ENCODE measurements around the gene SMIM23. TPM values are rescaled to one million over a fixed set of nuclear protein-coding genes. Genes with fewer than 3 reads are reported as not detected.

The SMIM23 gene
- not detected for total RNA-seq (2013)
- polyA plus RNA-seq (not detected), polyA minus RNA-seq (not detected in 2 replicates), total RNA-seq (0 to 0.90 (median 0) reads per million in 11 experiments)

- Mint-ChIP-seq H3K4me3 (no peak within 1 kb of the TSS), H3K27ac (no peak within 1 kb of the TSS), H3K4me1 (no peaks in the 10 kb centered on the region), H3K36me3 (peaks cover 0 to 2% of the 10 kb centered on the region in 2 donors), H3K9me3 (peaks cover 0 to 8% (median 3%) of the 10 kb centered on the region in 7 donors), H3K27me3 (ENCODE audit: low read depth in 3 of 3) (peaks cover 0 to 5% (median 4%) of the 10 kb centered on the region in 3 donors)
- Histone ChIP-seq H3K4me3 (replicated peaks in 1 of 3; ENCODE audit: low read depth in 2 of 3, low read length in 3 of 3) (no peak within 1 kb of the TSS), H2AFZ (ENCODE audit: insufficient read depth, low read depth, low read length, poor library complexity, severe bottlenecking) (no peak within 1 kb of the TSS), H3K79me2 (ENCODE audit: insufficient read depth, low read length) (no peaks in the 10 kb centered on the region), H3K9me3 (replicated peaks in 1 of 2; ENCODE audit: control insufficient read depth in 1 of 2, insufficient read depth in 1 of 2, low read length in 2 of 2) (no peaks in the 10 kb centered on the region), H3K27me3 (ENCODE audit: control insufficient read depth in 2 of 2, insufficient read depth in 2 of 2, low read length in 2 of 2) (no peaks in the 10 kb centered on the region), H3K27ac (ENCODE audit: low read depth in 1 of 2, low read length in 2 of 2) (no peak within 1 kb of the TSS), H3K4me2 (replicated peaks; ENCODE audit: extremely low read depth, low read length, poor library complexity, severe bottlenecking) (no peak within 1 kb of the TSS), H4K20me1 (ENCODE audit: insufficient read depth, low read length) (no peaks in the 10 kb centered on the region), H3K36me3 (replicated peaks in 1 of 2; ENCODE audit: control insufficient read depth in 1 of 2, insufficient read depth in 2 of 2, low read length in 2 of 2) (no peaks in the 10 kb centered on the region), H3K4me1 (ENCODE audit: control insufficient read depth in 1 of 2, insufficient read depth in 2 of 2, low read length in 2 of 2) (no peaks in the 10 kb centered on the region), H3K9ac (ENCODE audit: insufficient read depth, low read length, poor library complexity, severe bottlenecking) (no peak within 1 kb of the TSS)
- DNase-seq: no peak
- intact Hi-C loops (cut with micrococcal nuclease): no loop called here
- TF ChIP-seq, protein P1, sequence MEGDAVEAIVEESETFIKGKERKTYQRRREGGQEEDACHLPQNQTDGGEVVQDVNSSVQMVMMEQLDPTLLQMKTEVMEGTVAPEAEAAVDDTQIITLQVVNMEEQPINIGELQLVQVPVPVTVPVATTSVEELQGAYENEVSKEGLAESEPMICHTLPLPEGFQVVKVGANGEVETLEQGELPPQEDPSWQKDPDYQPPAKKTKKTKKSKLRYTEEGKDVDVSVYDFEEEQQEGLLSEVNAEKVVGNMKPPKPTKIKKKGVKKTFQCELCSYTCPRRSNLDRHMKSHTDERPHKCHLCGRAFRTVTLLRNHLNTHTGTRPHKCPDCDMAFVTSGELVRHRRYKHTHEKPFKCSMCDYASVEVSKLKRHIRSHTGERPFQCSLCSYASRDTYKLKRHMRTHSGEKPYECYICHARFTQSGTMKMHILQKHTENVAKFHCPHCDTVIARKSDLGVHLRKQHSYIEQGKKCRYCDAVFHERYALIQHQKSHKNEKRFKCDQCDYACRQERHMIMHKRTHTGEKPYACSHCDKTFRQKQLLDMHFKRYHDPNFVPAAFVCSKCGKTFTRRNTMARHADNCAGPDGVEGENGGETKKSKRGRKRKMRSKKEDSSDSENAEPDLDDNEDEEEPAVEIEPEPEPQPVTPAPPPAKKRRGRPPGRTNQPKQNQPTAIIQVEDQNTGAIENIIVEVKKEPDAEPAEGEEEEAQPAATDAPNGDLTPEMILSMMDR (IDR thresholded peaks at IDR 0.05): no peak
These were observed at the start of gene SMIM23 for GRCh38 chr5:171785517-171785916. Gene SMIM23 (plus strand): TSS chr5:171785817. CDS start chr5:171785872, 55 bp downstream.

- Mint-ChIP-seq H3K36me3 (no peaks in the 10 kb centered on the region), H3K4me3 (no peak overlapping the region), H3K27me3 (ENCODE audit: low read depth in 3 of 3) (peaks cover 2 to 4% (median 2%) of the 10 kb centered on the region in 3 donors), H3K9me3 (peaks cover 0 to 6% (median 0%) of the 10 kb centered on the region in 7 donors), H3K4me1 (no peaks in the 10 kb centered on the region), H3K27ac (no peak overlapping the region)
- no peaks in the 10 kb centered on the region for H3K4me1 ChIP-seq (ENCODE audit: control insufficient read depth in 1 of 2, insufficient read depth in 2 of 2, low read length in 2 of 2)
- no peaks in the 10 kb centered on the region for H3K36me3 ChIP-seq (replicated peaks in 1 of 2; ENCODE audit: control insufficient read depth in 1 of 2, insufficient read depth in 2 of 2, low read length in 2 of 2)
- H3K4me3 ChIP-seq (replicated peaks in 1 of 3; ENCODE audit: low read depth in 2 of 3, low read length in 3 of 3): no peak overlapping the region
- TF ChIP-seq, protein P1 (IDR thresholded peaks at IDR 0.05): no peak
- no peak overlapping the region for H2AFZ ChIP-seq (ENCODE audit: insufficient read depth, low read depth, low read length, poor library complexity, severe bottlenecking)
- WGBS (ENCODE audit: insufficient coverage): 89% methylated on average over 8 of the region's 11 CpGs
- no peaks in the 10 kb centered on the region for H3K79me2 ChIP-seq (ENCODE audit: insufficient read depth, low read length)
- no peaks in the 10 kb centered on the region for H3K9me3 ChIP-seq (replicated peaks in 1 of 2; ENCODE audit: control insufficient read depth in 1 of 2, insufficient read depth in 1 of 2, low read length in 2 of 2)
- H3K9ac ChIP-seq (ENCODE audit: insufficient read depth, low read length, poor library complexity, severe bottlenecking): no peak overlapping the region
- H3K27ac ChIP-seq (ENCODE audit: low read depth in 1 of 2, low read length in 2 of 2): no peak overlapping the region
- H4K20me1 ChIP-seq (ENCODE audit: insufficient read depth, low read length): no peaks in the 10 kb centered on the region
- no peak overlapping the region for H3K4me2 ChIP-seq (replicated peaks; ENCODE audit: extremely low read depth, low read length, poor library complexity, severe bottlenecking)
- intact Hi-C loops (cut with micrococcal nuclease): no loop called here
- no peaks in the 10 kb centered on the region for H3K27me3 ChIP-seq (ENCODE audit: control insufficient read depth in 2 of 2, insufficient read depth in 2 of 2, low read length in 2 of 2)
- DNase-seq: no peak
These were observed 48.4 kb upstream of the SMIM23 start for GRCh38 chr5:171736976-171737891.
